Adrenal gland (tissue), 12 donors: Measurements from ENCODE around the gene CDH4. TPM values are rescaled to one million over a fixed set of nuclear protein-coding genes. Genes with fewer than 3 reads are reported as not detected.

Source experiments
- DNase-seq, 7 donors: peaks; one replicate each; pipeline ENCODE4 v3.0.0-alpha.2; 2019 to 2020
- H3K27ac ChIP-seq, 5 donors: fragments of 200-600 bp; sonication (generic) in 4 of 5; 1 replicate in 3 of 5; 2 replicates in 2 of 5; pipeline versions ENCODE4 v1.5.1 to v1.8.0; 2016 to 2020; ENCODE audit warnings: mild to moderate bottlenecking in 1 of 5
- H3K27me3 ChIP-seq: fragments of 200-600 bp; 2 replicates; pipeline ENCODE4 v1.8.0; 2021
- H3K36me3 ChIP-seq, 2 donors: fragments of 200-600 bp; replicated peaks in 1 of 2; 1 replicate in 1 of 2; 2 replicates in 1 of 2; pipeline versions ENCODE4 v1.5.1 to v1.8.0; 2018 to 2022
- H3K4me1 ChIP-seq, 2 donors: fragments of 200-600 bp; replicated peaks in 1 of 2; 1 replicate in 1 of 2; 2 replicates in 1 of 2; pipeline versions ENCODE4 v1.5.1 to v1.8.0; 2018 to 2021
- H3K4me3 ChIP-seq, 4 donors: fragments of 200-600 bp; sonication (generic) in 3 of 4; one replicate each; pipeline ENCODE4 v1.5.1; 2016 to 2018
- H3K9me3 ChIP-seq, 3 donors: fragments of 200-600 bp; sonication (generic) in 1 of 3; replicated peaks in 1 of 3; 1 replicate in 2 of 3; 2 replicates in 1 of 3; pipeline versions ENCODE4 v1.5.1 to v1.8.0; 2016 to 2021
- POLR2A ChIP-seq, 2 donors: fragments of 450-650 bp; IDR thresholded peaks; one replicate each; pipeline ENCODE4 v1.6.1; 2017; ENCODE audit warnings: antibody characterized with exemption in 2 of 2, mild to moderate bottlenecking in 2 of 2, moderate library complexity in 1 of 2
- WGBS, 4 donors: extraction: QIAGEN DNeasy Blood & Tissue Kit in 2 of 4; methylation state at CpG; one replicate each; pipeline versions ENCODE4 v1.1.5 to v1.1.7; 2013 to 2017; 5-methylcytosine and 5-hydroxymethylcytosine counted together
- intact Hi-C, 2 donors: fragments of 100-400 bp; cut with DNase I; formaldehyde crosslinking; loops; one replicate each; pipeline versions ENCODE4 v1.14.1 to v1.15.0; 2022 to 2023
- polyA plus RNA-seq, 3 donors: library from polyadenylated mRNA; stranded (reverse); fragments of 200-250 nt in 2 of 3; fragments of 350-450 nt in 1 of 3; fragmentation: Illumina TruSeq in 1 of 3; extraction: RNeasy Lipid Tissue Mini Kit (QIAGEN cat#74804) in 1 of 3; gene quantifications; one replicate each; pipeline ENCODE4 v1.2.3, GENCODE V29; 2013 to 2014
- total RNA-seq, 9 donors: library from RNA; depleted of rRNA in 4 of 9; stranded (reverse); fragments of >200 nt in 4 of 9; fragments of 120-200 nt in 1 of 9; fragmentation: NEBNext Ultra II Directional in 1 of 9; extraction: Animal tissue kit (Norgen Biotek cat#: 25700) in 1 of 9; gene quantifications; one replicate each; pipeline versions ENCODE4 v1.1.0 to v1.2.4, GENCODE V29; 2013 to 2023
- TF ChIP-seq, protein P1 (sequence below), 6 experiments: fragments of 450-650 bp in 4 of 6; fragments of 200-600 bp in 2 of 6; sonication (generic) in 1 of 6; IDR thresholded peaks; 1 replicate in 5 of 6; 2 replicates in 1 of 6; pipeline versions ENCODE4 v1.5.1 to v1.8.0; 2016 to 2021; ENCODE audit warnings: antibody characterized with exemption in 6 of 6, mild to moderate bottlenecking in 2 of 6, moderate library complexity in 1 of 6
- donor health status: healthy with polysubstance abuse.
- donor health status: Bipolar disorder and iron deficiency.
- donor health status: DM: yes; HTN: yes; CAD: no.
- donor health status: DM: no; HTN: no; CAD: no.
- donor health status: DM: no; HTN: no; CAD: no.
- donor health status: DM: yes; HTN: yes; CAD: no.

CDH4 gene
- total and polyA plus RNA-seq, 12 donors = 0.08 to 0.53 (median 0.20) TPM; not detected in 3

GRCh38 chr20:61909028-61909427, 657.0 kb downstream of the CDH4 start:
- WGBS, 4 donors = 80 to 94% (median 86%) methylated on average over 5 to 9 of the region's 9 CpGs
- no peak for TF ChIP-seq POLR2A (IDR thresholded peaks at IDR 0.05)
- TF ChIP-seq, protein P1, sequence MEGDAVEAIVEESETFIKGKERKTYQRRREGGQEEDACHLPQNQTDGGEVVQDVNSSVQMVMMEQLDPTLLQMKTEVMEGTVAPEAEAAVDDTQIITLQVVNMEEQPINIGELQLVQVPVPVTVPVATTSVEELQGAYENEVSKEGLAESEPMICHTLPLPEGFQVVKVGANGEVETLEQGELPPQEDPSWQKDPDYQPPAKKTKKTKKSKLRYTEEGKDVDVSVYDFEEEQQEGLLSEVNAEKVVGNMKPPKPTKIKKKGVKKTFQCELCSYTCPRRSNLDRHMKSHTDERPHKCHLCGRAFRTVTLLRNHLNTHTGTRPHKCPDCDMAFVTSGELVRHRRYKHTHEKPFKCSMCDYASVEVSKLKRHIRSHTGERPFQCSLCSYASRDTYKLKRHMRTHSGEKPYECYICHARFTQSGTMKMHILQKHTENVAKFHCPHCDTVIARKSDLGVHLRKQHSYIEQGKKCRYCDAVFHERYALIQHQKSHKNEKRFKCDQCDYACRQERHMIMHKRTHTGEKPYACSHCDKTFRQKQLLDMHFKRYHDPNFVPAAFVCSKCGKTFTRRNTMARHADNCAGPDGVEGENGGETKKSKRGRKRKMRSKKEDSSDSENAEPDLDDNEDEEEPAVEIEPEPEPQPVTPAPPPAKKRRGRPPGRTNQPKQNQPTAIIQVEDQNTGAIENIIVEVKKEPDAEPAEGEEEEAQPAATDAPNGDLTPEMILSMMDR (IDR thresholded peaks at IDR 0.05) = no peak

GRCh38 chr20:61909821-61910220, 657.8 kb downstream of the CDH4 start:
- intact Hi-C loops = no loop called here
- no peak overlapping the region for H3K27ac ChIP-seq
- no peaks in the 10 kb centered on the region for H3K27me3 ChIP-seq
- no peak overlapping the region for H3K4me3 ChIP-seq
- no peak for TF ChIP-seq POLR2A (IDR thresholded peaks at IDR 0.05)
- TF ChIP-seq, protein P1 (IDR thresholded peaks at IDR 0.05) = no peak
- 53 to 87% (median 77%) methylated on average over 3 to 14 of the region's 14 CpGs for WGBS, 4 donors
- H3K4me1 ChIP-seq = no peaks in the 10 kb centered on the region
- no peaks in the 10 kb centered on the region for H3K36me3 ChIP-seq
- no peak for DNase-seq
- no peaks in the 10 kb centered on the region for H3K9me3 ChIP-seq

More at GRCh38 chr20:61909028-61909427, 657.0 kb downstream of the CDH4 start:
- no peaks in the 10 kb centered on the region for H3K27me3 ChIP-seq
- DNase-seq = no peak
- no peaks in the 10 kb centered on the region for H3K36me3 ChIP-seq
- no peak overlapping the region for H3K4me3 ChIP-seq
- H3K27ac ChIP-seq = no peak overlapping the region
- H3K9me3 ChIP-seq = no peaks in the 10 kb centered on the region
- intact Hi-C loops = no loop called here
- H3K4me1 ChIP-seq = no peaks in the 10 kb centered on the region

GRCh38 chr20:61911824-61912223, 659.8 kb downstream of the CDH4 start:
- intact Hi-C loops = no loop called here
- Histone ChIP-seq H3K27ac (no peak overlapping the region), H3K4me1 (no peaks in the 10 kb centered on the region), H3K27me3 (no peaks in the 10 kb centered on the region), H3K4me3 (no peak overlapping the region), H3K36me3 (no peaks in the 10 kb centered on the region), H3K9me3 (no peaks in the 10 kb centered on the region)
- TF ChIP-seq, protein P1 (IDR thresholded peaks at IDR 0.05) = no peak
- TF ChIP-seq POLR2A (IDR thresholded peaks at IDR 0.05) = no peak
- no peak for DNase-seq
- 65 to 71% (median 70%) methylated on average over 7 of the region's 7 CpGs for WGBS, 4 donors

DNA sequence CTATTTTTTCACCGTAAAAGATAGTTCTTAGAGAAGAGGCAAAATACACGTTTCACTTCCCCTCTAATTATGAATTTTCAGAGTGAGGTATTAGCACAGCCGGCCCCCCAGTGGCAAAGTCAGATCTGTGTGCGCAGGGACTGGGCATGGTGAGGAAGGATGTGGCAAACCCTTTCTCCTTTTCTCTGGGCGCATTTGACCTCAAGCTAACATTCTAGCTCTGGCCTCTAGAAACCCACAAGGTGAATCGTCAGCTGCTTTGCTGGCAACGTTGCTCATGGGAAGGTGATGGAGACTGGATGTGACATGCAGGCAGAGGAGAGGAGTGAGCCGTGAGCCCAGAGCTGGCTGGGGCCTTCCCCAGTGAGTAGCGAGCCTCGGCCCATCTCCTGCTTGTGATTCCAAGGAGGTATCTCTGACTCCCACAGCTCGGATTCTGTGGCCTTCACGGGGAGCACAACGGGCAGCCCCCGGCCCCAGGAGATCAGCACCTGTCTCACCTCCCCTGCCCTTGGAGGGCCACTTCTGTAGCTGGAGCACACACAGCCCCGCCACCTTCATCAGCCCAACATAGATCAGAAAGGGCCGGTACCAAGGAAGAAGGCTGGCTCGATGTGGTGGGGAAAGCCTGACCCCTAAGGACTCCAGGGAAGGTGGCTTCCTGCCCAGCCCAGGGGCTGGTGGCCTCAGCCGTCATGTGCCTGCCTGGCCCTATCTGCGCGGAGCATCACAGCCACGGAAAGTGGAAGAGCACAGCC, 660.8 kb downstream of the CDH4 start:
- TF ChIP-seq, protein P1 (IDR thresholded peaks at IDR 0.05) = no peak
- TF ChIP-seq POLR2A (IDR thresholded peaks at IDR 0.05) = no peak
- DNase-seq = no peak
- WGBS, 4 donors = 67 to 77% (median 75%) methylated on average over 16 to 21 of the region's 21 CpGs

More for the DNA sequence above, 660.8 kb downstream of the CDH4 start:
- Histone ChIP-seq H3K4me3 (no peak overlapping the region), H3K27me3 (no peaks in the 10 kb centered on the region), H3K27ac (no peak overlapping the region), H3K4me1 (no peaks in the 10 kb centered on the region), H3K9me3 (no peaks in the 10 kb centered on the region), H3K36me3 (no peaks in the 10 kb centered on the region)
- intact Hi-C loops = no loop called here
